SU-DHL-6 (cell line): ENCODE results near the gene TCEAL9.

Experiments used
- H2AFZ ChIP-seq: fragments of 200-600 bp; sonication (generic); 2 replicates; pipeline ENCODE4 v1.6.1; 2014; ENCODE audit warnings: low read depth, mild to moderate bottlenecking, moderate library complexity, mixed read lengths, antibody characterized with exemption, low read length; ENCODE audit not compliant: severe bottlenecking
- H3F3A ChIP-seq: fragments of 200-600 bp; shearing (Covaris generic); 2 replicates; pipeline ENCODE4 v1.6.0; 2016; ENCODE audit warnings: antibody characterized with exemption, mild to moderate bottlenecking; ENCODE audit not compliant: insufficient read depth
- H3K27ac ChIP-seq: fragments of 200-600 bp; sonication (generic); 2 replicates; pipeline ENCODE4 v1.5.1; 2016; ENCODE audit warnings: low read depth, mild to moderate bottlenecking, low read length, moderate library complexity, mixed read lengths
- H3K27me3 ChIP-seq: fragments of 200-600 bp; sonication (generic), shearing (Covaris generic); 2 replicates; pipeline ENCODE4 v1.6.0; 2014; ENCODE audit warnings: mild to moderate bottlenecking, low read length
- H3K36me3 ChIP-seq: fragments of 200-600 bp; sonication (generic); 2 replicates; pipeline ENCODE4 v1.6.1; 2014; ENCODE audit warnings: mild to moderate bottlenecking, low read length, mixed read lengths
- H3K4me2 ChIP-seq: fragments of 300-600, 200-600 bp; shearing (Covaris generic), sonication (generic); 2 replicates; pipeline ENCODE4 v1.6.0; 2014; ENCODE audit warnings: low read length, low read depth, mild to moderate bottlenecking; ENCODE audit not compliant: poor library complexity, severe bottlenecking
- H3K4me3 ChIP-seq: fragments of 200-600 bp; sonication (generic); 2 replicates; pipeline ENCODE4 v1.5.1; 2014; ENCODE audit warnings: antibody characterized with exemption, low read length, mild to moderate bottlenecking, mixed read lengths; ENCODE audit not compliant: insufficient read depth, poor library complexity, severe bottlenecking
- H3K79me2 ChIP-seq: fragments of 200-600 bp; sonication (generic); 2 replicates; pipeline ENCODE4 v1.6.1; 2014; ENCODE audit warnings: mild to moderate bottlenecking, low read length, moderate library complexity; ENCODE audit not compliant: insufficient read depth
- H3K9ac ChIP-seq: fragments of 200-600 bp; sonication (generic); 2 replicates; pipeline ENCODE4 v1.7.0; 2014; ENCODE audit warnings: mild to moderate bottlenecking, low read length
- H3K9me2 ChIP-seq: fragments of 200-600 bp; sonication (generic); replicated peaks from 2 replicates; pipeline ENCODE4 v1.6.1; 2014; ENCODE audit warnings: low read length; ENCODE audit not compliant: insufficient read depth
- H3K9me3 ChIP-seq: fragments of 200-600 bp; sonication (generic); 2 replicates; pipeline ENCODE4 v1.6.1; 2014; ENCODE audit warnings: low read length, mixed read lengths; ENCODE audit not compliant: insufficient read depth
- H4K20me1 ChIP-seq: fragments of 200-600 bp; sonication (generic); 2 replicates; pipeline ENCODE4 v1.6.1; 2014; ENCODE audit warnings: low read depth, mild to moderate bottlenecking, antibody characterized with exemption, low read length, moderate library complexity, mixed read lengths
- CTCF ChIP-seq: fragments of 200-600 bp; sonication (generic); IDR thresholded peaks from one replicate; pipeline ENCODE4 v1.5.1; 2017; ENCODE audit warnings: antibody characterized with exemption, mild to moderate bottlenecking, low read length, moderate library complexity; ENCODE audit not compliant: insufficient read depth, poor library complexity, severe bottlenecking
- EZH2phosphoT487 ChIP-seq: fragments of 200-600 bp; sonication (generic), shearing (Covaris generic); conservative IDR thresholded peaks from 2 replicates; pipeline ENCODE4 v1.6.1; 2018; ENCODE audit warnings: mild to moderate bottlenecking, antibody characterized with exemption, low read length, moderate library complexity, mixed read lengths

Gene TCEAL9

GRCh38 chrX:103360092-103360491 lies 3.8 kb downstream of the TCEAL9 start:
- Histone ChIP-seq H4K20me1 (no peaks in the 10 kb centered on the region), H3K36me3 (no peaks in the 10 kb centered on the region), H3F3A (no peaks in the 10 kb centered on the region), H2AFZ (no peak overlapping the region), H3K9ac (no peak overlapping the region), H3K4me2 (no peak overlapping the region), H3K27me3 (no peaks in the 10 kb centered on the region), H3K4me3 (no peak overlapping the region), H3K27ac (no peak overlapping the region), H3K9me2 (no peaks in the 10 kb centered on the region), H3K79me2 (no peaks in the 10 kb centered on the region), H3K9me3 (no peaks in the 10 kb centered on the region)
- no peak for TF ChIP-seq EZH2phosphoT487
- TF ChIP-seq CTCF, result no peak

GRCh38 chrX:103360916-103361315 lies 4.6 kb downstream of the TCEAL9 start:
- Histone ChIP-seq H3K36me3 (no peaks in the 10 kb centered on the region), H3K27ac (no peak overlapping the region), H3K27me3 (no peaks in the 10 kb centered on the region), H3K4me2 (no peak overlapping the region), H3K9me2 (no peaks in the 10 kb centered on the region), H3K4me3 (no peak overlapping the region), H3K9me3 (no peaks in the 10 kb centered on the region), H3K79me2 (no peaks in the 10 kb centered on the region), H3K9ac (no peak overlapping the region), H2AFZ (no peak overlapping the region), H4K20me1 (no peaks in the 10 kb centered on the region), H3F3A (no peaks in the 10 kb centered on the region)
- TF ChIP-seq EZH2phosphoT487, result no peak

GRCh38 chrX:103361798-103362197 lies 5.5 kb downstream of the TCEAL9 start:
- H3K9me3 ChIP-seq, result no peaks in the 10 kb centered on the region
- H3K4me3 ChIP-seq, result no peak overlapping the region
- no peak overlapping the region for H2AFZ ChIP-seq
- no peaks in the 10 kb centered on the region for H3K36me3 ChIP-seq
- H4K20me1 ChIP-seq, result no peaks in the 10 kb centered on the region
- H3K79me2 ChIP-seq, result no peaks in the 10 kb centered on the region
- H3K9me2 ChIP-seq, result no peaks in the 10 kb centered on the region
- H3K9ac ChIP-seq, result no peak overlapping the region
- H3F3A ChIP-seq, result no peaks in the 10 kb centered on the region
- TF ChIP-seq CTCF (no peak), EZH2phosphoT487 (no peak)
- H3K27ac ChIP-seq, result no peak overlapping the region
- no peak overlapping the region for H3K4me2 ChIP-seq
- H3K27me3 ChIP-seq, result no peaks in the 10 kb centered on the region

GRCh38 chrX:103362474-103362873 lies 6.2 kb downstream of the TCEAL9 start:
- no peak for TF ChIP-seq CTCF
- no peak for TF ChIP-seq EZH2phosphoT487

More at GRCh38 chrX:103362474-103362873, 6.2 kb downstream of the TCEAL9 start:
- H3K9ac ChIP-seq, result no peak overlapping the region
- H3K27me3 ChIP-seq, result no peaks in the 10 kb centered on the region
- H3K27ac ChIP-seq, result no peak overlapping the region
- no peak overlapping the region for H2AFZ ChIP-seq
- no peaks in the 10 kb centered on the region for H4K20me1 ChIP-seq
- no peaks in the 10 kb centered on the region for H3F3A ChIP-seq
- no peaks in the 10 kb centered on the region for H3K9me2 ChIP-seq
- no peaks in the 10 kb centered on the region for H3K79me2 ChIP-seq
- no peaks in the 10 kb centered on the region for H3K36me3 ChIP-seq
- H3K9me3 ChIP-seq, result no peaks in the 10 kb centered on the region
- H3K4me3 ChIP-seq, result no peak overlapping the region
- no peak overlapping the region for H3K4me2 ChIP-seq
